HK-2 (cell line): ENCODE measurements around the gene INSL3.
"Not testable (repeated sequence)": the region's sequence is repeated elsewhere in the genome, so short reads cannot be mapped to it uniquely, and the experiment has no call there.

Experiments used
- DNase-seq: peaks from one replicate; pipeline ENCODE4 v3.0.0-alpha.2; 2018; ENCODE audit not compliant: unreplicated experiment

Gene INSL3

GRCh38 chr19:17784201-17785008 is 36.9 kb downstream of the INSL3 start:
- DNase-seq: peak; percentile 68

DNA sequence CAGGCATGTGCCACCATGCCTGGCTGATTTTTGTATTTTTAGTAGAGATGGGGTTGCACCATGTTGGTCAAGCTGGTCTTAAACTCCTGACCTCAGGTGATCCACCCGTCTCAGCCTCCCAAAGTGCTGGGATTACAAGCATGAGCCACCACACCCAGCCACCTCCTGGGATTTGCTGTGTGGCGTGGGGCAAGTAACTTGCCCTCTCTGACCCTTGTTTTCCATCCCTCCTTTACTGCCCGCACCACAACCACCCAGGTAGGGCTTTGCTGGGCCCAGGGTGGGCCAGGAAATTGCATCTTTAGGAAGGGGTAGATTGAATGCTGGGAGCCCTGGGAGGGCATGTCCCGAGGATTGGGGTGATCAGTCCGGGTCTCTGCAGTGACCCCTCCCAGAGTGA is 37.6 kb downstream of the INSL3 start:
- not testable (repeated sequence) for DNase-seq

DNA sequence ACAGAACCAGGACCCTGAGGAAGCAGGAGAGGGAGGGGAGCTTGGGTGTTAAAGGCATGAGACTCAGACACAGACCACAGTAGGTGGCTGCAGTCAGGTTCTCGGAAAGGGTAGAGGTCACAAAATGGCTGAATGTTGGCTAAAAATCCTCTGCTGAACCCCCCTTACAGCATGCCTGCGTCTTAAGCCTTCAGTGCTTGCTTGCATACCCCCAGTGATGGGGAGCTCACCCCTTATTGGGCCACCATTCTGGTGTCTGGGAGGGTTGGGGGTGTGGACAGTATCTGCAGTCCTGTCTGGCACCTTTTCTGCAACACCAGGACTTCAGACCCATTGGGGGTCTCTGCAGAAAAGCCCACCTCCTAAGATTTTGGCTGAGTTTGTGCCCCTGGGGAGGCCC is 40.5 kb downstream of the INSL3 start:
- no peak for DNase-seq

- DNase-seq: no peak
Measured at GRCh38 chr19:17778968-17779929, 42.1 kb downstream of the INSL3 start.

GRCh38 chr19:17778251-17778967 is 42.9 kb downstream of the INSL3 start:
- peak; percentile 76 for DNase-seq

- not testable (repeated sequence) for DNase-seq
Measured at GRCh38 chr19:17777840-17778239, 43.5 kb downstream of the INSL3 start.

- no peak for DNase-seq
Measured at GRCh38 chr19:17775991-17776803, 45.1 kb downstream of the INSL3 start.

GRCh38 chr19:17775245-17775927 is 45.9 kb downstream of the INSL3 start:
- DNase-seq: peak; percentile 42

DNA sequence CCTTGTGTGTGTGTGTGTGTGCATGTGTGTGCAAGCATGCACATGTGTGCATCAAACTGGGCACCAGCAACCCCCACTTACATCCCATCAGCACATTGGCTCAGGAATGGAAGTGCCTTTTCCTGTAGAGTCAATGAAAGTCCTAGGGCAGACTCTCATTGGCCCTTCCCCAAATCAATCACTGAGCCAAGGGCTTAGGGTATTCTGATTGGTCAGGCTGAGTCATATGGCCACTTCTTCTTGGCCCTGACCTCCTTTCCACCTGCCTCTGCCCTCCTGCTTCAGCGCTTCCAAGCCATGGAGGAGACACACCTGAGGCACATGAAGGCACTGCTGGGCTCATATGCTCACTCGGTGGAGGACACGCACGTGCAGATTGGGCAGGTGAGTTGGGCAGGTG is 49.1 kb downstream of the INSL3 start:
- DNase-seq: no peak

GRCh38 chr19:17770613-17771012 is 50.7 kb downstream of the INSL3 start:
- DNase-seq: no peak

- no peak for DNase-seq
Measured at GRCh38 chr19:17767559-17767958, 53.8 kb downstream of the INSL3 start.

- peak; percentile 89 for DNase-seq
Measured at GRCh38 chr19:17766543-17767131, 54.7 kb downstream of the INSL3 start.
